HEK293 (cell line): ENCODE data around the gene GUCY1A2.

Experiments used
- PBX3 ChIP-seq: sonication (generic); formaldehyde crosslinking; IDR thresholded peaks from 2 replicates; pipeline ENCODE4 v1.8.1; 2022; ENCODE audit warnings: mild to moderate bottlenecking, moderate library complexity, missing genetic modification reagents
- ZNF513 ChIP-seq: fragments of 450-650 bp; IDR thresholded peaks from 2 replicates; pipeline ENCODE4 v1.5.1; 2018; ENCODE audit warnings: missing biosample characterization, missing genetic modification characterization

- TF ChIP-seq ZNF513 (no peak), PBX3 (CRISPR knock-in tag) (no peak)
Measured at GRCh38 chr11:106957030-106957482, 61.2 kb downstream of the GUCY1A2 start.
